Esophagus mucosa (tissue), 1 donor: ENCODE data around the gene SORCS2. TPM values are rescaled to one million over a fixed set of nuclear protein-coding genes. Genes with fewer than 3 reads are reported as not detected.

Experiments
- ATAC-seq: fragments of 200-7000 bp; cut with Tn5 transposase; one replicate; pipeline ENCODE4 v1.9.1; 2020
- total RNA-seq: library from RNA; stranded (reverse); gene quantifications from one replicate; pipeline ENCODE4 v1.2.4, GENCODE V29; 2023
- donor health status: DM: yes; HTN: yes; CAD: no.

The SORCS2 gene
- total RNA-seq, 1 donor from 2014 or later = 5.0 TPM

DNA sequence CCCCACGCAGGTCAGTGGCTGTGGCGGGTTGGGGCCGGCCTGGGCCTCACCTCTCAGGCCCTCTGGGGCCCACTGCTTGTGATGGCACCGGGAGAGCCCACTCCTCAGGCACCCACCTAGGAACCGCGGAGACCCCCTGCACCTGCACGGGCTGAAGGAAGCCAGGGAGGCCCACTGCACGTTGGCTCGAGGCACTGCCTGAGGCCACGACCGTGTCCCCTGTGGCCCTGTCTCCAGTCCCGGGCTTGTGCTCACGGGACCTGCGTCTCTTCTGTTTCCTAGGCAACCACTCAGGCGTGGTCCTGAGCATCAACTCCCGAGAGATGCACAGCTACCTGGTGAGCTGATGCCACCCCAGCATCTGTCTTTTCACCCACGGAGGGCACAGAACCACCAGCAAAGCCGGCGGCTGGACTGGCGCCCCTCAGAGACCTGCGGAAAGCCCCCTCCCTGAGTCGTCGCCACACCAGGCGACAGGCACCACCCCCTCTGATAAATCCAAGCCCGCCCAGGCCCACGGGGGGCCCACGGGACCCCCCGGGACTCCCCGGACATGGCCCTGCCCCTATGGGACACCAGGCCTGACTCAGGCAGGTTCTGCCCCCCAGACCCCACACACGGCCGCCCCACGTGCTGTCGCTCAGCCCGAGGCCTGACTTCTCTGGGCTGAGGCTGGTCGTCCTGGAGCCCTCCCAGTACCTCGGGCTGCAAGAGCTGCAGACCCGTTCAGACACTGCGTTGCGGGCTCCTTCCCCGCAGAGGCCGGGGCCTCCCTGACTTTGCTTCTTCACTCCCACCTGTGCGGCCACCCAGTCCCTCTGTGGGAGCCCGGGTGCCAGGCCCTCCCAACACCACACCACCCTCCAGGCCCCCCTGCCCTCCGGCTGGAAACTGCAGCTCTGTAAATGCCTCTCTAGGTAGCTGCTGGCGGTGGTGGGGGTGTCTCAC lies 547.9 kb downstream of the SORCS2 start:
- ATAC-seq = no peak

DNA sequence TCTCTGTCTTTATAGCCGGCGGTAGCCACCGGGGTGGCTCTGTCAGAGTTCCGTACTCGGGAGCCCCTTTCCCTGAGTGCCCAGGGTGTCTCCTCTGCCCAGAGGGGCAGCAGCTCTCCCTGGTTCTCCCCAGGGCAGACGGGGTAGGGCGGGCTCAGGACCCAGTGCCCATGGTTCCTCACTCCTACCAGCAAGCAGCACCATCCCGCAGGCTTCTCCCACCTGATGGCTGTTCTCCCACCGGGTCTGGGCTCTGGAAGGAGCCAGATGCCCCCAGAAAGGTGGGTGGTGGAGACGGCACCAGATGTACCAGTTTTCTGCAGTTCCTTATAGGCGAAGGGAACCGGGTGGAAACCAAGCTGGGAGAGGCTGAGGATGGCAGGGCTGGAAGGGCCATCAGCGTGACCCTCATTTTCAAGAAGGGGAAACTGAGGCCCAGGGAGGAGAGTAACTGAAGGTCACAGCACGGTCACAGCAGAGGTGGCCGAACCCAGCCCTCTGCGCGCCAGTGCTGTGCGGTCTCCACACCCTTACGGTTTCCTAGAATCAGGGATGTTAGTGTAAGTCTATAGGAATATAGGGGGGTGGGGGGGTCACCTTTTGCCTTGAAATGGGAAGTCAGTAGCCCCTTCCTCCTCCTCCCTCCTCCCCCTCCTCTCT lies 548.7 kb downstream of the SORCS2 start:
- ATAC-seq = no peak

GRCh38 chr4:7741946-7742806 lies 549.8 kb downstream of the SORCS2 start:
- no peak for ATAC-seq

GRCh38 chr4:7742807-7743280 lies 550.5 kb downstream of the SORCS2 start:
- no peak for ATAC-seq

DNA sequence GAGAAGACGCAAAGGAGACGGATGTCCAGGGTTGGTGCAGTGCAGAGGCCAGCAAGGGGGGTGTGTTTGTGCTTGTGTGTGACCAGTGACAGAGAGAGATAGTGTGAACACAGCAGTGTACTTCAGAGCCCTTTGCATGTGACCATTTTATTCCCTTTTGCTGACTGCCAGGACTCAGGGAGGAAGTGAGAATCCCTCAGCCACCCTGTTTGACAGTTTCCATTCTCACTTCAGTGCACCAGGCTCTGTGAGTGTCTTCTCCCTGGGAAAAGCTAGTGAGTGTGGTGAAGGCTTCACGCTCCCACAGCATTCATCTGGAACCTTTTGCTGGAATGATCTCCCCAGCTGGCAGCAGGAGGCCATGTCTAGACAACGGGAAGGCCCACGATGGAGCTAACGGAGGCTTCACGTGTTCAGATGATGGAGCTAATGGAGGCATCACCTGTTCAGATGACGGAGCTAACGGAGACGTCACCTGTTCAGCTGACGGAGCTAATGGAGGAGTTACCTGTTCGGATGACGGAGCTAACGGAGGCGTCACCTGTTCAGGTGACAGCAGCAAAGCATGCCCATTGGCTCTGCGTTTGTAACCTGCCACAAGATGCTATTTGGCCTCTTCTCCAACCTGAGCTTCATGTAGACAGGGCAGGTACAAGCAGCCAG lies 551.9 kb downstream of the SORCS2 start:
- ATAC-seq = no peak

- no peak for ATAC-seq
These were observed 553.1 kb downstream of the SORCS2 start for GRCh38 chr4:7745301-7745885.

- ATAC-seq = no peak
These were observed 554.2 kb downstream of the SORCS2 start for GRCh38 chr4:7746351-7747061.

DNA sequence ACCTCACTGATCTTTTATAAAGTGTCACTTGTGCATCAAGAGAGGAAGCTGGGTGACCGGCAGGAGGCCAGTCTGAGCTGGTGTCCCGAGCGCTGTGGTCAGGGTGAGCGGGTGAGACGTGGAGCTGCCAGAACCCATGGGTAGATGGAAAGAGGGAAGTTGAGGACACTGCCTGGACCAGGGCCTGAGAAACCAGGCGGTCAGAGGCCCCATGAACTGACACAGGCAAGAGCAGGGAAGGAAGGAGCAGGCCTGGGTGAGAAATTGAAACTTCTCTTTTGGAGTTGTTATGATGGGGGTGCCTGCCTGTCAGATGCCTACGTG lies 554.7 kb downstream of the SORCS2 start:
- no peak for ATAC-seq

GRCh38 chr4:7747566-7747965 lies 555.2 kb downstream of the SORCS2 start:
- no peak for ATAC-seq

DNA sequence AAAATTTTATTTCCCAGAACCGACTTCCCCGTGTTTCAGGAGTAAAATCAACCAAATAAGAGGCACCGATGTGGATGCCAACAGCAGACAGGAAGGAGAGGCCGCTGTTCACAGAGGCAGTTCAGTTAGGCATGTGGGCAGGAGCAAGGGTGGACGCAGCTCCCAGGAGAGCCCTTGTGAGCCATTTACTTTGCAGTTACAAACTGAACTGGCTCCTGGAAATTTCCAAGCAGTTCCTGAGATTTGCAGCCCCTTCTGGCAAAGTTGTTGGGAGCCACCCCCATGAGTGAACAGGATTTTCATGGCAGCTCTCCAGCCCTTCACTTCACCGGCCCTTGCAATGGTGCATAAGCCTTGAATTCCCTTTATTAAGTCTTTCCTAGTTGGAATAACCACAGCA lies 558.2 kb downstream of the SORCS2 start:
- no peak for ATAC-seq

GRCh38 chr4:7750972-7751371 lies 558.6 kb downstream of the SORCS2 start:
- no peak for ATAC-seq

GRCh38 chr4:7752649-7753048 lies 560.3 kb downstream of the SORCS2 start:
- no peak for ATAC-seq

DNA sequence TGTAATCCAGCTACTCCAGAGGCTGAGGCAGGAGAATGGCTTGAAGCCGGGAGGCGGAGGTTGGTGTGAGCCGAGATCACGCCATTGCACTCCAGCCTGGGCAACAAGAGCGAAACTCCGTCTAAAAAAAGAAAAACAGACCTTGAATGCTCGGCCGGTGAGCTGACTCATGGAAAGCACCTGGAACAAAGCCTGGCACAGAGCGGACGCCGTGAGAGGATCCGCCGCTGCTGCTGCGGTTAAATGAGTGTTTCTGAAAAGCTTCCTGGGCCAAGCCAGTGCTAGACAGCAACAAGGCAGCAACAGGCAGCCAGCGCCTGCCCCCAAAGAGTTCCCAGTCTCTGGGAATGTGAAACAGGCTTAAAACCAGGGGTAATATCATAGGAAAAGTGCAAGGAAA lies 560.9 kb downstream of the SORCS2 start:
- ATAC-seq = peak; percentile 35

- ATAC-seq = no peak
These were observed 561.7 kb downstream of the SORCS2 start for GRCh38 chr4:7753931-7754465.

- ATAC-seq = no peak
These were observed 562.4 kb downstream of the SORCS2 start for GRCh38 chr4:7754565-7755262.

GRCh38 chr4:7755561-7755960 lies 563.2 kb downstream of the SORCS2 start:
- ATAC-seq = no peak

GRCh38 chr4:7756071-7756470 lies 563.7 kb downstream of the SORCS2 start:
- no peak for ATAC-seq

DNA sequence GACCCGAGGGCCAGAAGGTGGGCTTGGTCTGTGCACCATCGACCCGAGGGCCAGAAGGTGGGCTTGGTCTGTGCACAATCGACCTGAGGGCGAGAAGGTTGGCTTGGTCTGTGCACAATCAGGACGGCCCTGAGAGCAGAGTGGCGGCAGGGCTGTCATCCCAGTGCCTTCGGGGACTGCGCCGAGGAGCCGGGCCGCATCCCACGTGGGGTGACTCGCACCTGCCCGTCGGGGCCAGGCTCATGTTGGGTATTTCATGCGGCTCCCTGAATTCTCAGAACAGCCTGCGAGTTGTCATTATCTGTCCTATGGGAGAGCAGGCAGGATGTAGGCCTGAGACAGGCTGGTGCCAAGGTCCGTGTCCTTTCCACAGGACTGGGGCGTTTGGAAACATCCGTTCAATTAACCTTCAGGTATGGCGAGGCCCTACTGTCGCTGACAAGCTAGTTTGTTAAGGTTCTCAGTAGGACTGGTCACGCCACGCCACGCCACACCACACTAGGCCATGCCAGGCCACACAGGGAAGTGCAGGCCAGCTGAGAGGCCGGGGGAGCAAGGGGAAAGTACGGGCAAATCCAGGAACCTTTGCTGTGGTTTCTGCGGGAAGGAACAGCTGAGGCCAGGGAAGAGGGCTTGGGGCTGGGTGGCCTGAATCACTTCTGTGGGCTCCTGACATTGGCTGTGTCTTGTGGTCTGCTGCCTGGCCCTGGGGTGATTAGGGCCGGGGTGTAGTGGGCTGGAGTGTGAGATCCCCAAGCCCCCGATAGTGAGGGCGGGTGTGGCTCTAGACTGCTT lies 564.4 kb downstream of the SORCS2 start:
- no peak for ATAC-seq
